ENCODE measurements around the gene USP49. TPM values are rescaled to one million over a fixed set of nuclear protein-coding genes. Genes with fewer than 3 reads are reported as not detected.

The USP49 gene
- total RNA-seq, 6 experiments from 2014 or later: 0.87 to 2.0 (median 1.3) TPM

GRCh38 chr6:41757931-41758640, 137.1 kb downstream of the USP49 start:
- H3K9me3 ChIP-seq: no peaks in the 10 kb centered on the region
- H3K27ac ChIP-seq: no peak overlapping the region
- intact Hi-C loops (cut with DNase I): no loop called here
- no peak for ATAC-seq
- no peaks in the 10 kb centered on the region for H3K27me3 ChIP-seq
- H3K36me3 ChIP-seq: no peaks in the 10 kb centered on the region
- WGBS (ENCODE audit: insufficient coverage, low coverage, low lambda C conversion rate, missing lambda C conversion rate): 71% methylated on average over 6 of the region's 8 CpGs
- no peak for DNase-seq
- TF ChIP-seq POLR2A (IDR thresholded peaks at IDR 0.05): no peak
- TF ChIP-seq, protein P1, sequence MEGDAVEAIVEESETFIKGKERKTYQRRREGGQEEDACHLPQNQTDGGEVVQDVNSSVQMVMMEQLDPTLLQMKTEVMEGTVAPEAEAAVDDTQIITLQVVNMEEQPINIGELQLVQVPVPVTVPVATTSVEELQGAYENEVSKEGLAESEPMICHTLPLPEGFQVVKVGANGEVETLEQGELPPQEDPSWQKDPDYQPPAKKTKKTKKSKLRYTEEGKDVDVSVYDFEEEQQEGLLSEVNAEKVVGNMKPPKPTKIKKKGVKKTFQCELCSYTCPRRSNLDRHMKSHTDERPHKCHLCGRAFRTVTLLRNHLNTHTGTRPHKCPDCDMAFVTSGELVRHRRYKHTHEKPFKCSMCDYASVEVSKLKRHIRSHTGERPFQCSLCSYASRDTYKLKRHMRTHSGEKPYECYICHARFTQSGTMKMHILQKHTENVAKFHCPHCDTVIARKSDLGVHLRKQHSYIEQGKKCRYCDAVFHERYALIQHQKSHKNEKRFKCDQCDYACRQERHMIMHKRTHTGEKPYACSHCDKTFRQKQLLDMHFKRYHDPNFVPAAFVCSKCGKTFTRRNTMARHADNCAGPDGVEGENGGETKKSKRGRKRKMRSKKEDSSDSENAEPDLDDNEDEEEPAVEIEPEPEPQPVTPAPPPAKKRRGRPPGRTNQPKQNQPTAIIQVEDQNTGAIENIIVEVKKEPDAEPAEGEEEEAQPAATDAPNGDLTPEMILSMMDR (IDR thresholded peaks at IDR 0.05): no peak
- no peak overlapping the region for H3K4me3 ChIP-seq
- H3K4me1 ChIP-seq: no peaks in the 10 kb centered on the region

- 83% methylated on average over 1 of the region's 6 CpGs for WGBS (ENCODE audit: insufficient coverage, low coverage, low lambda C conversion rate, missing lambda C conversion rate)
- intact Hi-C loops (cut with DNase I): no loop called here
- H3K4me3 ChIP-seq: no peak overlapping the region
- H3K27me3 ChIP-seq: no peaks in the 10 kb centered on the region
- DNase-seq (no peak), ATAC-seq (no peak)
- no peak overlapping the region for H3K27ac ChIP-seq
- no peak for TF ChIP-seq POLR2A (IDR thresholded peaks at IDR 0.05)
- TF ChIP-seq, protein P1 (IDR thresholded peaks at IDR 0.05): no peak
- H3K9me3 ChIP-seq: no peaks in the 10 kb centered on the region
- H3K4me1 ChIP-seq: no peaks in the 10 kb centered on the region
- no peaks in the 10 kb centered on the region for H3K36me3 ChIP-seq
These were observed 137.9 kb downstream of the USP49 start for GRCh38 chr6:41757271-41757670.

DNA sequence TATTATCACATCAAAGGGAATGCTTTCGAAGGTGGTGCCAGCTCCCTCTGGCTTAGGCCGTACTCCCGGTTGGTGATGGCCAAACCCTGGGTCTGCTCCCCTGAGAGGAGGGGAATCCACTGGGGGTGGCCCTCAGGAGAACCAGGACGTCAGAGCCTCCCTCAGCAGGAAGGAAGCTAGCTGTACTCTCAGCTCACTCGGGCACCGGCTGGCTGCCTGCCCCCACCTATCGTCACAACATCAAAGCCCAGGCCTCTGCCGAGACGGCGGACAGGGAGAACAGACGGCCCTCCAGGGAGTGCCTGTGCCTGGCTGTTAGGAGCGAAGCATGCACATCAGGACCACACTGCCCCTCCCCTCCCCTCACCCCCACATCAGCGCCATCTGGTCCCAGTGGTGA, 138.8 kb downstream of the USP49 start:
- H3K27me3 ChIP-seq: no peaks in the 10 kb centered on the region
- no peaks in the 10 kb centered on the region for H3K36me3 ChIP-seq
- ATAC-seq: peak in 1 of 4 donors; percentile 15
- no peak overlapping the region for H3K4me3 ChIP-seq
- no peak overlapping the region for H3K27ac ChIP-seq
- no CpG with 5 or more reads among the region's 13 CpGs for WGBS (ENCODE audit: insufficient coverage, low coverage, low lambda C conversion rate, missing lambda C conversion rate)
- H3K9me3 ChIP-seq: no peaks in the 10 kb centered on the region
- TF ChIP-seq, protein P1 (IDR thresholded peaks at IDR 0.05): no peak
- TF ChIP-seq POLR2A (IDR thresholded peaks at IDR 0.05): no peak
- no peak for DNase-seq
- H3K4me1 ChIP-seq: no peaks in the 10 kb centered on the region
- intact Hi-C loops (cut with DNase I): no loop called here

DNA sequence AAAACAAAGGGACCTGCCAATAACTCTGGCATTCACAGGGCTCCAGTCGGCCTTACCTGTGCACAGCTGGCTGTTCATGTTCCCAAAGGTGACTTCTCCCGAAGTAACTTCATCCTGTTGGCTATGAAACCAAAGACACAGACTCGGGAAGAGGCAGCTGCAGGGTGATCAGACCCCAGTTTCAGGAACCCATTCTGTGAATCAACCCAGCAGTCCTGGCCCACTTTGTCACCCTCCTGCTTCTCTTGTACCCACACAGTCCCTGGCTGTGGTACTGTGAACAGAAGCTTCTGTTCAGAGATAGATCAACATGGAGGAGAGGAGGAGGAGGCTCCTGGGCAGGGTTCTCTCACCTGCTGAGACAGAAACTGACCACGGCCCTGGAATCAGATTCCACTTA, 139.3 kb downstream of the USP49 start:
- Histone ChIP-seq H3K4me1 (no peaks in the 10 kb centered on the region), H3K36me3 (no peaks in the 10 kb centered on the region), H3K27ac (no peak overlapping the region), H3K9me3 (no peaks in the 10 kb centered on the region), H3K4me3 (no peak overlapping the region), H3K27me3 (no peaks in the 10 kb centered on the region)
- ATAC-seq: no peak
- intact Hi-C loops (cut with DNase I): no loop called here
- no peak for TF ChIP-seq POLR2A (IDR thresholded peaks at IDR 0.05)
- TF ChIP-seq, protein P1 (IDR thresholded peaks at IDR 0.05): no peak
- WGBS (ENCODE audit: insufficient coverage, low coverage, low lambda C conversion rate, missing lambda C conversion rate): 59% methylated on average over 3 of the region's 4 CpGs
- no peak for DNase-seq

All from right lobe of liver (tissue), 6 donors.